ENCODE results near the gene CYBRD1.

CYBRD1 gene

DNA sequence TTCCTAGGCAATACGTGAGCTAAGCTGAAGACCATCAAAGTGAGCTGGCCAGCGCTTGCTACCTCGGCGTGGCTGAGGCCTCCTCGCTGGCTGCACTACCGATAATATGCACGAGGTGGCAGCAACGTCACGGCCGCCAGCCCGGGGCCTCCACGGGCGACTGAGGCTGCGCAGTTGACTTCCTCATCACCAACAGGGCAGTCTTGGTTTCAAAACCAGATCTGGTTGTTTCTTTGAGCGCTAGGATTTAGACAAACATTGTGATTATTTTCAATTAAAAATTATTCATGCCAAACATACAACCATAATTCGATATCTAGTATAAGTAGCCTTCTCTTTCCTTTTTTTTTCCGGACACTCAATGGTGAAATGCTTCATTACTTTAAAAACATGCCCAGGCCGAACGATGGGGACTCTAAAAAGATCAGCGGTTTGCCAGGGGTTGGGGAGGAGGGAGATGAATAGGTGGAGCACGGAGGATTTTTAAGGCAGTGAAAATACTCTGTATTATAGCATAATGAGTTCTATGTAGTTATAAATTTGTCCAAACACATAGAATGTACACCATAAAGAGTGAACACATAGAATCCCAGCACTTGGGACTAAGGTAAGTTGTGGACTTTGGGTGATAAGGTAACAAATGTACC, 52.0 kb downstream of the CYBRD1 start:
- in situ Hi-C loops (cut with HindIII; ENCODE audit: low pct_unique_long_range_greater_than_20kb, low sequenced_read_pairs) = no loop called here
- peak; percentile 64 to 71 for DNase-seq (ENCODE audit: low read depth in 1 of 2, low spot score in 1 of 2)

DNA sequence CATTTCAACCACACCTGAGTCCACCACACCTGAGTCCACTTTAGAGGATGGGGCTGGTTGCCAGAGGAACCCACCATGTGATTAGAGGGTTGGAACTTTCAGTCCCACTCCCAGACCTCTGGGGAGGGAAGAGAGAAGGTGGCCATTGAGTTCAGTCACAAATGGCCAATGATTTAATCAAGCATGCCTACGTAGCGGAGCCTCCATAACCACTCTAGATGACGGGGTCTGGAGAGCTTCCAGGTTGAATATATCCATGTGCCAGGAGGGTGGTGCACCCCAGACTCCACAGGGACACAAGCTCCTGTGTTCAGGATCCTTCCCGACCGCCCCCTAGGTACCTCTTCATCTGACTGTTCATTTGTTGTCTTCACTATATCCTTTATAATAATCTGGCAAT, 53.3 kb downstream of the CYBRD1 start:
- no peak for TF ChIP-seq JUND (IDR thresholded peaks at IDR 0.05; ENCODE audit: low read depth)
- in situ Hi-C loops (cut with HindIII; ENCODE audit: low pct_unique_long_range_greater_than_20kb, low sequenced_read_pairs) = no loop called here
- DNase-seq (ENCODE audit: low read depth in 1 of 2, low spot score in 1 of 2) = no peak

More for the DNA sequence above, 52.0 kb downstream of the CYBRD1 start:
- TF ChIP-seq JUND (IDR thresholded peaks at IDR 0.05; ENCODE audit: low read depth) = no peak

DNA sequence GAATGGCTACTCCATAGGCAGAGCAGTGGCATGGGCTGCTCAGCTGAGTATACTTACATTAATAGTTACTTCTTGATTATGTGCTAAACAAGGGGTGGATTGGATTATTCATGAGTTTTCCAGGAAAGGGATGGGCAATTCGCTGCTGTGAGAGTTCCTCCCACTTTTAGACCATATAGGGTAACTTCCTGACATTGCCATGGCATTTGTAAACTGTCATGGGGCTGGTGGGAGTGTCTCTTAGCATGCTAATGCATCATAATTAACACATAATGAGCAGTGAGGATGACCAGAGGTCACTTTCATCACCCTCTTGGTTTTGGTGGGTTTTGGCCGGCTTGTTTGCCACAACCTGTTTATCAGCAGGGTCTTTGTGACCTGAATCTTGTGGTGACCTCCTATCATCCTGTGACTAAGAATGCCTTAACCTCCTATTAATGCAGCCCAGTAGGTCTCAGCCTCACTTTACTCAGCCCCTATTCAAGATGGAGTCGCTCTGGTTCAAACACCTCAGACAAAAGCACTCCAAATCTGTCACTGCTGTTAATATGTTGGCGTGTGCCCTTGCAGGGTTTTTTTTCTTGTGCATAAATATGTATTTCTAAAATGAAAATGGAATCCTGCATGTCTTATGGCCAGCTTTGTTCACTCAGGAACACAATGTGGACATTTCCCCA, 56.0 kb downstream of the CYBRD1 start:
- in situ Hi-C loops (cut with HindIII; ENCODE audit: low pct_unique_long_range_greater_than_20kb, low sequenced_read_pairs) = no loop called here
- DNase-seq (ENCODE audit: low read depth in 1 of 2, low spot score in 1 of 2) = no peak
- TF ChIP-seq JUND (IDR thresholded peaks at IDR 0.05; ENCODE audit: low read depth) = no peak

DNA sequence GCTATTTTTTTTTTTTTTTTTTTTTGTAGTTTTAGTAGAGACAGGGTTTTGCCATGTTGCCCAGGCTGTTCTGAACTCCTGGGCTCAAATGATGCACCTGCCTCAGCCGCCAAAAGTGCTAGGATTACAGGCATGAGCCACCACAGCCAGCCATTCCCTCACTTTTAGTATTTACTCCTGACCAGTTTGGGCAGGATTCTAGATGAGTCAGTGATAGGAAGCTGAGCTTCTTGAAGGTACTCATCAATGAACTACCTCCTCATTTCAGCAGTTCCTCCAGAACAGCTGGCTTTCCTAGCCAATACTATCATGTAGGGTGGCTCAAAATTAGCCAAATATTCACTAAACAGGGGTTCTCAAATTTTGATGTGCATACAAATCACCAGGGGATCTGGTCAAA, 57.2 kb downstream of the CYBRD1 start:
- TF ChIP-seq JUND (IDR thresholded peaks at IDR 0.05; ENCODE audit: low read depth) = no peak
- no peak for DNase-seq (ENCODE audit: low read depth in 1 of 2, low spot score in 1 of 2)
- in situ Hi-C loops (cut with HindIII; ENCODE audit: low pct_unique_long_range_greater_than_20kb, low sequenced_read_pairs) = no loop called here

DNA sequence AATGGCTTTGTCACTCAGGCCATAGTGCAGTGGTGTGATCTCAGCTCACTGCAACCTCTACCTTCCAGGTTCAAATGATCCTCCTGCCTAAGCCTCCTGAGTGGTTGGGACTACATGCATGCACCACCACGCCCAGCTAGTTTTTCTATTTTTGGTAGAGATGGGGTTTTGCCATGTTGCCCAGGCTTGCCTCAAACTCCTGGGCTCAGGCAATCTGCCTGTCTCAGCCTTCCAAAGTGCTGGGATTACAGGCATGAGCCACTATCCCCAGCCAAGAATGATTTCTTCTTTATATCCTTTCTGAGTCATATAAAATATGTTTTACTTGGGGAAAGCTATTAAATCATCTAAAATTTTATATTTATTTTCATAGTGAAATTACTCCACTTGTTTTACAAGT, 61.3 kb downstream of the CYBRD1 start:
- in situ Hi-C loops (cut with HindIII; ENCODE audit: low pct_unique_long_range_greater_than_20kb, low sequenced_read_pairs) = no loop called here
- DNase-seq (ENCODE audit: low read depth in 1 of 2, low spot score in 1 of 2) = no peak
- no peak for TF ChIP-seq JUND (IDR thresholded peaks at IDR 0.05; ENCODE audit: low read depth)

DNA sequence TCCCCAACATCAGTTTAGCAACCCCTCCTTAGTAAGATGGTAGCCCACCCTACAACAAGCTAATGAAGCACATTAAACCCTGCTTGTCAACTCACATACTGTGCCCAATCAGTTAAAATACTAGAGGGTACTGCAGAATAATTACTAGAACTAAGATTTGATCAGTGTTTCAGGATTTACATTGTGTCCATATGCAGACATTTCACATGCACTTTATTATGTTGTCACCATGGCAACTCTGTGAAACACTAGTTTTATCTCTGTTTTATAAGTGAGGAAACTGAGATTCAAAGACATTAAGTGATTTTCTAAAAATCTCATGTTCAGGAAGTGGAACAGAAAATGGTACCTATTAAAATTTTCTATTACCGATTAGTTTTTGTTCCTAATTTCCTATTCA, 61.7 kb downstream of the CYBRD1 start:
- in situ Hi-C loops (cut with HindIII; ENCODE audit: low pct_unique_long_range_greater_than_20kb, low sequenced_read_pairs) = no loop called here
- no peak for TF ChIP-seq JUND (IDR thresholded peaks at IDR 0.05; ENCODE audit: low read depth)
- no peak for DNase-seq (ENCODE audit: low read depth in 1 of 2, low spot score in 1 of 2)

DNA sequence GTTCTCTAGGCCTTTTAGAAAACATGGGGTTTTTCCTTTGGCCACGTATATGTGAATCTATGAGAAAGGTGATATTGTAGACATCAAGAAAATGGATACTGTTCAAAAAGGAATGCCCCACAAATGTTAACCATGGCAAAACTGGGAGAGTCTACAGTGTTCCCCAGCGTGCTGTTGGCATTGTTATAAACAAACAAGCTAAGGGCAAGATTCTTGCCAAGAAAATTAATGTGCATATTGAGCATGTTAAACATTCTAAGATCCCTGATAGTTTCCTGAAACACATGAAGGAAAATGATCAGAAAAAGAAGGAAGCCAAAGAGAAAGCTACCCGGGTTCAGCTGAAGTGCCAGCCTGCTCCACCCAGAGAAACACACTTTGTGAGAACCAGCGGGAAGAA, 64.9 kb downstream of the CYBRD1 start:
- TF ChIP-seq JUND (IDR thresholded peaks at IDR 0.05; ENCODE audit: low read depth) = no peak
- in situ Hi-C loops (cut with HindIII; ENCODE audit: low pct_unique_long_range_greater_than_20kb, low sequenced_read_pairs) = no loop called here
- no peak for DNase-seq (ENCODE audit: low read depth in 1 of 2, low spot score in 1 of 2)

DNA sequence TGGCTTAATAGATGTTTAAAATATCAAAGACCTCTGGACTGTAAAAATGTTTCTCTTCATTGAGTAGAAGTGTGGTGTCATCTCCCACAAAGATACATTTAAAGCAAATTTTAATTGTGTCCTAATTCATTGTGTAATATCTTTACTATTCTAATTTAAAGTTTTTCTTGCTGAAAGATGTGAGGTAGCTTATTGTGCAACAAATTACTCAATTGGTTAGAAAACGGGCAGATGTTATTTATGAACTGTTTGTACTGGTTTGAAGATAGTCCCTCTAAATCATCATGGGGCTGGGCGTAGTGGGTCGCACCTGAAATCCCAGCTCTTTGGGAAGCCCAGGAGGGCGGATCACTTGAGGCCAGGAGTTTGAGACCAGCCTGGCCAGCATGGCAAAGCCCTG, 65.3 kb downstream of the CYBRD1 start:
- DNase-seq (ENCODE audit: low read depth in 1 of 2, low spot score in 1 of 2) = no peak
- in situ Hi-C loops (cut with HindIII; ENCODE audit: low pct_unique_long_range_greater_than_20kb, low sequenced_read_pairs) = no loop called here
- no peak for TF ChIP-seq JUND (IDR thresholded peaks at IDR 0.05; ENCODE audit: low read depth)

DNA sequence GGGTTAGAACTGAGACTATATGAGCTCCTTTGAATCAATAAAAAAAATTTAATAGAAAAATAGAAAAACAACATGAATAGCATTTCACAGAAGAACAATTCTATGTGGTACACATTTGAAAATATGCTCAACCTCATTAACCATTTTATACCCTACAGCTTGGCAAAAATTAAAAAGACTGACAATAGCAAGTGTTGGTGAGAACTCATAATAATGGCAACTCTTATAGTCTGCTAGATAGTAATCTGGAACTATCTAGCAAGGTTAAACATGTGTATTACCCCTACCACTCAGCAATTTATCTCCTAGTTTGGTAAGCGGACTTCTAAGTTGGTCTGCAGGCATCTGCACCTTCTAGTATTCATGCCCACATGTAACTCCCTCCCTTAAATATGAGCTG, 67.8 kb downstream of the CYBRD1 start:
- no peak for TF ChIP-seq JUND (IDR thresholded peaks at IDR 0.05; ENCODE audit: low read depth)
- no peak for DNase-seq (ENCODE audit: low read depth in 1 of 2, low spot score in 1 of 2)
- in situ Hi-C loops (cut with HindIII; ENCODE audit: low pct_unique_long_range_greater_than_20kb, low sequenced_read_pairs) = no loop called here

DNA sequence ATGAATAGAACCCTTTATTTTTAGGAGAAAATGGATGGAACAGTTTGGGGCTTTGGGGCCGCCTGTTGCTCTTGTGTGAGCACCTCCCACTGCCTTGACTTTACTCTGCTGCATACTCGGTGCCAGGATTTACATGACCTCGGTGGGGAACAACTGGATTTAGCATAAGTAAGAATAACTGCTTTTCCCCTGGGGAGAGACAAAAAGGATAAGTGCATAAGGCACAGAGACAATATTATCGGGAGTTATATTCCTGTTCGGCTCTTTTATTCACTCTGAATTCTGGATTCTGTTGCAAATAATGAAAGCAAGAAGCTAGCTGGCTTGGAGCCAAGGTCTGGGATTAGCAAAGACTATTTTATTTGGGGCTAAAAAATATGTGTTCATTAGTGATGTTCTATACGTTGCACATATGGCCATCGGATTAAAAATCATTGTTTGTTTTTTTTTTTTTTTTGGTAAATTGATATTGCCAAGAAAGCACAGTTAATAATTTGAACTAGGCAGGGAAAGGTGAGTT, 69.8 kb downstream of the CYBRD1 start:
- in situ Hi-C loops (cut with HindIII; ENCODE audit: low pct_unique_long_range_greater_than_20kb, low sequenced_read_pairs) = no loop called here
- no peak for DNase-seq (ENCODE audit: low read depth in 1 of 2, low spot score in 1 of 2)
- no peak for TF ChIP-seq JUND (IDR thresholded peaks at IDR 0.05; ENCODE audit: low read depth)

DNA sequence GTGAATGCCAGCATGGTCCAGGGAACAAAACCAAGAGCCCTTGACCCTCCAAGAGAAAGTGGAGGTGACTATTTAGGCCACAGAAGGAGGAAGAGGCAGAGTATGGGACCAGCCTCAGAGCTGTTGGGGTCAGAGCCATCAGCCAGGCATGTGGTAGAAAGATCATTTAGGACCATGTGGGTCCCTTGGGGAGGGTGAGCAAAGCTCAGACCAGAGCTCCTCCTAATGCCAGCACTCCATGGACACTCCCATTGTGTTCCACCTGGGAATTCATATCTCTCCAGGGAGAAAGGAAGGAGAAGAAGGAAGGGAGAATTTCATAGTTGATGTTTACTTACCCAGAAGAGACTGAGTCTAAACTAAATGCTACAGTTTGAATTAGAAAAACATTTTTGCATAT, 73.2 kb downstream of the CYBRD1 start:
- DNase-seq (ENCODE audit: low read depth in 1 of 2, low spot score in 1 of 2) = no peak
- in situ Hi-C loops (cut with HindIII; ENCODE audit: low pct_unique_long_range_greater_than_20kb, low sequenced_read_pairs) = no loop called here
- no peak for TF ChIP-seq JUND (IDR thresholded peaks at IDR 0.05; ENCODE audit: low read depth)

DNA sequence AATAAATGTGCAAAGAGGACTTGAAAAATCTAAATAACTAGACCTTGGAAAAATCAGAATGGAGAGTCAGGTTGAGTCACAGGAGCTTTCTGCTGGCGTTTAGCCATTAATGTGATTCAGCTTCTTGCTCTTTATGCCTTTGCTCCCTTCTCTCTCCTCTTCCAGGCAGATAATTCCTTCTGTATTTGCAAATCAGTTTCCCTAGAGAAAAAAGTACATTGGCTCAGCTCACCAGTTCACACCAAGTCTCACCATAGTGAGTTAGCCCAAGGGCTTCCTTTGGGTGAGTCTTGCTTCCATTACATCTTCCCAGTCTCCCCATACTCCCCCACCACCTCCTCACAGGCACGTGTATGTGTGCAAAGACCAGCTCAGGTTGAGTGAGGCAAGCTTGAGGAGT, 73.6 kb downstream of the CYBRD1 start:
- no peak for DNase-seq (ENCODE audit: low read depth in 1 of 2, low spot score in 1 of 2)

DNA sequence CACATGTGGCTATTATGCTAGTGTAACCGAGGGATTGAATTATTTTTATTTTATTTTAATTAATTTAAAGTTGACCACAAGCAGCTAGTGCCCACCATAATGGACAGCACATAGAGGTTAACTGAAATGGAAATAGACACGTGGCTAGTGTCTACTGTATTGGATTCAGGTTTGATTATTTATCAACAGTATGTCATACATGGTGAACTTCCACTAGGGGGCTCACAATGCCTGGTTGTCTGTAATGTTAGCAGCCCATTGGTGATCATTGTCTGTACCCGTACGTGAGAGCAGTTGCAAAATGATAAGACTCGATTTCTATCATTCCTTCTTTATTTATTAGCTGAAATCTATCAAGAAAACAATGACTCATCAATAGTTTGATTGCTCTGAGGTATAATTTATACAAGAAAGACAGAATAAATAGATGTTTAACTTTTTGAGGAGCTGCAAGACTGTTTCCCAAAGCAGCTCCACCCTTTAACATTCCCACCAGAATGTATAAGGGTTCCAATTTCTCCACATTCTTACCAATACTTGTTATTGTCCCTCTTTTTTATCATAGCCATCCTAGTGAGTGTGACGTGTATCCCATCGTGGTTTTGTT, 76.5 kb downstream of the CYBRD1 start:
- in situ Hi-C loops (cut with HindIII; ENCODE audit: low pct_unique_long_range_greater_than_20kb, low sequenced_read_pairs) = no loop called here
- TF ChIP-seq JUND (IDR thresholded peaks at IDR 0.05; ENCODE audit: low read depth) = no peak
- DNase-seq (ENCODE audit: low read depth in 1 of 2, low spot score in 1 of 2) = peak; percentile 39 to 72

More for the DNA sequence above, 73.6 kb downstream of the CYBRD1 start:
- TF ChIP-seq JUND (IDR thresholded peaks at IDR 0.05; ENCODE audit: low read depth) = no peak
- in situ Hi-C loops (cut with HindIII; ENCODE audit: low pct_unique_long_range_greater_than_20kb, low sequenced_read_pairs) = no loop called here
